Adrenal gland (tissue), 12 donors: ENCODE measurements around the gene SPECC1L. TPM values are rescaled to one million over a fixed set of nuclear protein-coding genes. Genes with fewer than 3 reads are reported as not detected.
A peak's percentile ranks its signal among the peaks of the same experiment; 100 is the strongest.

Source experiments
- DNase-seq, 7 donors: peaks; one replicate each; pipeline ENCODE4 v3.0.0-alpha.2; 2019 to 2020
- H3K27ac ChIP-seq, 5 donors: fragments of 200-600 bp; sonication (generic) in 4 of 5; 1 replicate in 3 of 5; 2 replicates in 2 of 5; pipeline versions ENCODE4 v1.5.1 to v1.8.0; 2016 to 2020; ENCODE audit warnings: mild to moderate bottlenecking in 1 of 5
- H3K27me3 ChIP-seq: fragments of 200-600 bp; 2 replicates; pipeline ENCODE4 v1.8.0; 2021
- H3K36me3 ChIP-seq, 2 donors: fragments of 200-600 bp; replicated peaks in 1 of 2; 1 replicate in 1 of 2; 2 replicates in 1 of 2; pipeline versions ENCODE4 v1.5.1 to v1.8.0; 2018 to 2022
- H3K4me1 ChIP-seq, 2 donors: fragments of 200-600 bp; replicated peaks in 1 of 2; 1 replicate in 1 of 2; 2 replicates in 1 of 2; pipeline versions ENCODE4 v1.5.1 to v1.8.0; 2018 to 2021
- H3K4me3 ChIP-seq, 4 donors: fragments of 200-600 bp; sonication (generic) in 3 of 4; one replicate each; pipeline ENCODE4 v1.5.1; 2016 to 2018
- H3K9me3 ChIP-seq, 3 donors: fragments of 200-600 bp; sonication (generic) in 1 of 3; replicated peaks in 1 of 3; 1 replicate in 2 of 3; 2 replicates in 1 of 3; pipeline versions ENCODE4 v1.5.1 to v1.8.0; 2016 to 2021
- CTCF ChIP-seq, 6 experiments: fragments of 450-650 bp in 4 of 6; fragments of 200-600 bp in 2 of 6; sonication (generic) in 1 of 6; IDR thresholded peaks; 1 replicate in 5 of 6; 2 replicates in 1 of 6; pipeline versions ENCODE4 v1.5.1 to v1.8.0; 2016 to 2021; ENCODE audit warnings: antibody characterized with exemption in 6 of 6, mild to moderate bottlenecking in 2 of 6, moderate library complexity in 1 of 6
- POLR2A ChIP-seq, 2 donors: fragments of 450-650 bp; IDR thresholded peaks; one replicate each; pipeline ENCODE4 v1.6.1; 2017; ENCODE audit warnings: antibody characterized with exemption in 2 of 2, mild to moderate bottlenecking in 2 of 2, moderate library complexity in 1 of 2
- WGBS, 4 donors: extraction: QIAGEN DNeasy Blood & Tissue Kit in 2 of 4; methylation state at CpG; one replicate each; pipeline versions ENCODE4 v1.1.5 to v1.1.7; 2013 to 2017; 5-methylcytosine and 5-hydroxymethylcytosine counted together
- intact Hi-C, 2 donors: fragments of 100-400 bp; cut with DNase I; formaldehyde crosslinking; loops; one replicate each; pipeline versions ENCODE4 v1.14.1 to v1.15.0; 2022 to 2023
- polyA plus RNA-seq, 3 donors: library from polyadenylated mRNA; stranded (reverse); fragments of 200-250 nt in 2 of 3; fragments of 350-450 nt in 1 of 3; fragmentation: Illumina TruSeq in 1 of 3; extraction: RNeasy Lipid Tissue Mini Kit (QIAGEN cat#74804) in 1 of 3; gene quantifications; one replicate each; pipeline ENCODE4 v1.2.3, GENCODE V29; 2013 to 2014
- total RNA-seq, 9 donors: library from RNA; depleted of rRNA in 4 of 9; stranded (reverse); fragments of >200 nt in 4 of 9; fragments of 120-200 nt in 1 of 9; fragmentation: NEBNext Ultra II Directional in 1 of 9; extraction: Animal tissue kit (Norgen Biotek cat#: 25700) in 1 of 9; gene quantifications; one replicate each; pipeline versions ENCODE4 v1.1.0 to v1.2.4, GENCODE V29; 2013 to 2023
- donor health status: healthy with polysubstance abuse.
- donor health status: Bipolar disorder and iron deficiency.
- donor health status: DM: yes; HTN: yes; CAD: no.
- donor health status: DM: no; HTN: no; CAD: no.
- donor health status: DM: no; HTN: no; CAD: no.
- donor health status: DM: yes; HTN: yes; CAD: no.

The SPECC1L gene
- total and polyA plus RNA-seq, 12 donors = 7.2 to 121 (median 43.5) TPM

GRCh38 chr22:24417901-24418641 is 147.4 kb downstream of the SPECC1L start:
- TF ChIP-seq POLR2A (IDR thresholded peaks at IDR 0.05) = no peak
- TF ChIP-seq CTCF (IDR thresholded peaks at IDR 0.05) = no peak
- H3K4me1 ChIP-seq = peaks cover 0 to 8% of the 10 kb centered on the region in 2 donors
- peaks cover 0 to 24% of the 10 kb centered on the region in 2 donors for H3K36me3 ChIP-seq
- H3K4me3 ChIP-seq = no peak overlapping the region
- H3K27ac ChIP-seq = no peak overlapping the region
- H3K9me3 ChIP-seq = no peaks in the 10 kb centered on the region
- DNase-seq = no peak
- intact Hi-C loops = no loop called here
- WGBS, 4 donors = 87 to 95% (median 89%) methylated on average over 7 to 16 of the region's 16 CpGs
- no peaks in the 10 kb centered on the region for H3K27me3 ChIP-seq

GRCh38 chr22:24418786-24419474 is 148.3 kb downstream of the SPECC1L start:
- H3K4me3 ChIP-seq = no peak overlapping the region
- peaks cover 0 to 8% of the 10 kb centered on the region in 2 donors for H3K4me1 ChIP-seq
- no peaks in the 10 kb centered on the region for H3K27me3 ChIP-seq
- H3K27ac ChIP-seq = no peak overlapping the region
- H3K9me3 ChIP-seq = no peaks in the 10 kb centered on the region
- H3K36me3 ChIP-seq = peaks cover 0 to 23% of the 10 kb centered on the region in 2 donors
- WGBS, 4 donors = 75 to 92% (median 83%) methylated on average over 6 to 16 of the region's 16 CpGs
- TF ChIP-seq POLR2A (IDR thresholded peaks at IDR 0.05) (no peak), CTCF (IDR thresholded peaks at IDR 0.05) (no peak)
- intact Hi-C loops = no loop called here
- no peak for DNase-seq

- peak overlapping the region in 1 of 5 donors; percentile 55 for H3K27ac ChIP-seq
- intact Hi-C loops = no loop called here
- H3K36me3 ChIP-seq = peaks cover 0 to 17% of the 10 kb centered on the region in 2 donors
- no peaks in the 10 kb centered on the region for H3K9me3 ChIP-seq
- no peak overlapping the region for H3K4me3 ChIP-seq
- 38 to 67% (median 64%) methylated on average over 1 to 7 of the region's 7 CpGs for WGBS, 4 donors
- H3K4me1 ChIP-seq = peaks cover 4 to 8% of the 10 kb centered on the region in 2 donors
- DNase-seq = no peak
- TF ChIP-seq POLR2A (IDR thresholded peaks at IDR 0.05) (no peak), CTCF (IDR thresholded peaks at IDR 0.05) (no peak)
- no peaks in the 10 kb centered on the region for H3K27me3 ChIP-seq
These were observed 148.8 kb downstream of the SPECC1L start for GRCh38 chr22:24419475-24419850.
